ENCODE measurements around the gene RPTOR.

- TF ChIP-seq CTCF (IDR thresholded peaks at IDR 0.05; ENCODE audit: insufficient read depth, low read depth, low read length), result no peak
- no peak for TF ChIP-seq EZH2 (IDR thresholded peaks at IDR 0.05; ENCODE audit: insufficient read depth, low read length)
Measured at GRCh38 chr17:80898716-80899115, 354.1 kb downstream of the RPTOR start.
